SK-N-SH treated with all-trans-retinoic acid at 6 μM for 48 hours (cell line): ENCODE results near the gene ARL13B.

Experiments used
- ATAC-seq: fragments of 200-7000 bp; cut with Tn5 transposase; 3 replicates; pipeline ENCODE4 v1.9.1; 2020; ENCODE audit warnings: mild to moderate bottlenecking, moderate library complexity
- BACH2 ChIP-seq: fragments of 250-450 bp; sonication (Bioruptor Pico); IDR thresholded peaks from 2 replicates; pipeline ENCODE4 v1.9.0; 2021; ENCODE audit warnings: mild to moderate bottlenecking, borderline replicate concordance
- CSDC2 ChIP-seq: fragments of 250-450 bp; sonication (Bioruptor Pico); IDR thresholded peaks from 2 replicates; pipeline ENCODE4 v1.5.0; 2020; ENCODE audit warnings: mild to moderate bottlenecking, moderate library complexity
- ESRRG ChIP-seq: fragments of 250-450 bp; sonication (Bioruptor Pico); IDR thresholded peaks from 2 replicates; pipeline ENCODE4 v1.6.1; 2021; ENCODE audit warnings: mild to moderate bottlenecking
- ISL1 ChIP-seq: fragments of 250-450 bp; sonication (Bioruptor Pico); IDR thresholded peaks from 2 replicates; pipeline ENCODE4 v2.1.2; 2022; ENCODE audit warnings: mild to moderate bottlenecking, moderate library complexity
- OSR1 ChIP-seq: fragments of 250-450 bp; sonication (Bioruptor Pico); IDR thresholded peaks from 2 replicates; pipeline ENCODE4 v1.8.0; 2022; ENCODE audit warnings: moderate library complexity, mild to moderate bottlenecking, inconsistent platforms
- PPARA ChIP-seq: fragments of 250-450 bp; sonication (Bioruptor Pico); IDR thresholded peaks from 2 replicates; pipeline ENCODE4 v1.5.0; 2020; ENCODE audit warnings: mild to moderate bottlenecking, borderline replicate concordance
- RARB ChIP-seq: fragments of 250-450 bp; sonication (Bioruptor Pico); IDR thresholded peaks from 2 replicates; pipeline ENCODE4 v1.8.0; 2021; ENCODE audit warnings: mild to moderate bottlenecking, moderate library complexity
- SNAI2 ChIP-seq: fragments of 250-450 bp; sonication (Bioruptor Pico); IDR thresholded peaks from 2 replicates; pipeline ENCODE4 v1.5.0; 2020; ENCODE audit warnings: mild to moderate bottlenecking, moderate library complexity
- TOX ChIP-seq: fragments of 250-450 bp; sonication (Bioruptor Pico); IDR thresholded peaks from 2 replicates; pipeline ENCODE4 v1.8.0; 2021; ENCODE audit warnings: mild to moderate bottlenecking, moderate library complexity, borderline replicate concordance
- ZFP3 ChIP-seq: fragments of 250-450 bp; sonication (Bioruptor Pico); IDR thresholded peaks from 2 replicates; pipeline ENCODE4 v1.5.0; 2020; ENCODE audit warnings: mild to moderate bottlenecking, moderate library complexity
- ZFP30 ChIP-seq: fragments of 450-650 bp; formaldehyde crosslinking; IDR thresholded peaks from 2 replicates; pipeline ENCODE4 v1.5.0; 2022; ENCODE audit warnings: mild to moderate bottlenecking, moderate library complexity
- ZNF565 ChIP-seq: fragments of 450-650 bp; formaldehyde crosslinking; conservative IDR thresholded peaks from 2 replicates; pipeline ENCODE4 v1.5.0; 2020; ENCODE audit warnings: low read depth, mild to moderate bottlenecking, moderate library complexity
- ZNF70 ChIP-seq: fragments of 450-650 bp; formaldehyde crosslinking; IDR thresholded peaks from 2 replicates; pipeline ENCODE4 v1.5.0; 2020; ENCODE audit warnings: mild to moderate bottlenecking, moderate library complexity
- ZNF8 ChIP-seq: fragments of 450-650 bp; formaldehyde crosslinking; IDR thresholded peaks from 2 replicates; pipeline ENCODE4 v1.5.0; 2020; ENCODE audit warnings: mild to moderate bottlenecking, moderate library complexity
- TF ChIP-seq, protein P1 (sequence below): fragments of 250-450 bp; sonication (Bioruptor Pico); IDR thresholded peaks from 2 replicates; pipeline ENCODE4 v1.5.1; 2021; ENCODE audit warnings: mild to moderate bottlenecking, moderate library complexity
- TF ChIP-seq, protein P2 (sequence below): fragments of 250-450 bp; sonication (Bioruptor Pico); IDR thresholded peaks from 2 replicates; pipeline ENCODE4 v1.5.1; 2020; ENCODE audit warnings: low read depth, mild to moderate bottlenecking, moderate library complexity
- TF ChIP-seq, protein P3 (sequence below): fragments of 250-450 bp; sonication (Bioruptor Pico); IDR thresholded peaks from 2 replicates; pipeline ENCODE4 v1.8.0; 2020; ENCODE audit warnings: mild to moderate bottlenecking, moderate library complexity, borderline replicate concordance
- TF ChIP-seq, protein P4 (sequence below): fragments of 250-450 bp; sonication (Bioruptor Pico); IDR thresholded peaks from 2 replicates; pipeline ENCODE4 v1.8.0; 2021; ENCODE audit warnings: low read depth, mild to moderate bottlenecking, moderate library complexity, borderline replicate concordance
- TF ChIP-seq, protein P5 (sequence below): fragments of 250-450 bp; sonication (Bioruptor Pico); IDR thresholded peaks from 2 replicates; pipeline ENCODE4 v1.5.0; 2020; ENCODE audit warnings: mild to moderate bottlenecking, moderate library complexity

ARL13B gene

DNA sequence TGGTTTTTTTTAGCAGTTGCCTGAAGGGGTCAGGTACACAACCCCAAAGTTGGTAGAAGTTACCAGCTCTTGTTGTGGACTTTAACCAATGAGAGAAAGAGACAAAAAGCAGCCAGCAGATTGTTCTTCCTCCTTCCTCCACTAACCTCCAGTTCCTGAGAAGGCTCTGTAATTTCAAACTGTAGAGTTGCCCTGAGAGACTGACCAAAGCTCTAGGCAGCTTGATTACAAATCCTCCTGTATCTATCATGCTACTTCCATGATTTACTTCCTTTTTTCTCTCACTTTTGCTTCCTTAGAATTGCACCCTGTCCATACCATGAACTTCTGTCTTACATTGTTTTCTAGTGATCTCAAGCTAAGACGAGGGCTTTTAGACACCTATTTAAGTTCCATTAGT is 112.1 kb downstream of the ARL13B start:
- TF ChIP-seq BACH2 (CRISPR knock-in tag) (no peak), PPARA (CRISPR knock-in tag) (no peak), ZFP30 (no peak), SNAI2 (CRISPR knock-in tag) (no peak), CSDC2 (no peak), ISL1 (no peak), OSR1 (CRISPR knock-in tag) (no peak), ZFP3 (CRISPR knock-in tag) (no peak), ZNF8 (no peak)
- TF ChIP-seq, protein P1, sequence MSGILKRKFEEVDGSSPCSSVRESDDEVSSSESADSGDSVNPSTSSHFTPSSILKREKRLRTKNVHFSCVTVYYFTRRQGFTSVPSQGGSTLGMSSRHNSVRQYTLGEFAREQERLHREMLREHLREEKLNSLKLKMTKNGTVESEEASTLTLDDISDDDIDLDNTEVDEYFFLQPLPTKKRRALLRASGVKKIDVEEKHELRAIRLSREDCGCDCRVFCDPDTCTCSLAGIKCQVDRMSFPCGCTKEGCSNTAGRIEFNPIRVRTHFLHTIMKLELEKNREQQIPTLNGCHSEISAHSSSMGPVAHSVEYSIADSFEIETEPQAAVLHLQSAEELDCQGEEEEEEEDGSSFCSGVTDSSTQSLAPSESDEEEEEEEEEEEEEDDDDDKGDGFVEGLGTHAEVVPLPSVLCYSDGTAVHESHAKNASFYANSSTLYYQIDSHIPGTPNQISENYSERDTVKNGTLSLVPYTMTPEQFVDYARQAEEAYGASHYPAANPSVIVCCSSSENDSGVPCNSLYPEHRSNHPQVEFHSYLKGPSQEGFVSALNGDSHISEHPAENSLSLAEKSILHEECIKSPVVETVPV (CRISPR knock-in tag), result no peak
- no peak for ATAC-seq

DNA sequence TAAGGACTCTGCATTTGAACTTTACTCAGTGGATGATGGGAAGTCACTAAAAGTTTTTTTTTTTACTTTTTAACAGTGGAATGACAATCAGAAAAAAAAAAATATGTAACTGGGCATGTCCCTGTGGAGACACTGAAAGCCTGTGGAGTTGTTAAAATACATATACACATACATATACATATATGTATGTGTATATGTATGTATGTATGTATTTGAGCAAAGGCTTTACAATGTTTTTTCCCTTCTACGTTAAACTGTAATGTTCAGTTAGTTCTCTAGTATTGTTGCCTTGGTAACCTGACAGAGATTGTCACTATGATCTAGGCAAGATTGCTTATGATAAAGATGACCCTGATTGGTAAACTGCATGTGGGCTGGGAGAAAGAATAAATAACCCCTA is 113.2 kb downstream of the ARL13B start:
- TF ChIP-seq BACH2 (CRISPR knock-in tag) (no peak), ZNF8 (no peak), ZNF565 (CRISPR knock-in tag) (no peak), CSDC2 (no peak), SNAI2 (CRISPR knock-in tag) (no peak)
- TF ChIP-seq, protein P2, sequence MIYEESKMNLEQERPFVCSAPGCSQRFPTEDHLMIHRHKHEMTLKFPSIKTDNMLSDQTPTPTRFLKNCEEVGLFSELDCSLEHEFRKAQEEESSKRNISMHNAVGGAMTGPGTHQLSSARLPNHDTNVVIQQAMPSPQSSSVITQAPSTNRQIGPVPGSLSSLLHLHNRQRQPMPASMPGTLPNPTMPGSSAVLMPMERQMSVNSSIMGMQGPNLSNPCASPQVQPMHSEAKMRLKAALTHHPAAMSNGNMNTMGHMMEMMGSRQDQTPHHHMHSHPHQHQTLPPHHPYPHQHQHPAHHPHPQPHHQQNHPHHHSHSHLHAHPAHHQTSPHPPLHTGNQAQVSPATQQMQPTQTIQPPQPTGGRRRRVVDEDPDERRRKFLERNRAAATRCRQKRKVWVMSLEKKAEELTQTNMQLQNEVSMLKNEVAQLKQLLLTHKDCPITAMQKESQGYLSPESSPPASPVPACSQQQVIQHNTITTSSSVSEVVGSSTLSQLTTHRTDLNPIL (CRISPR knock-in tag), result no peak
- TF ChIP-seq, protein P3, sequence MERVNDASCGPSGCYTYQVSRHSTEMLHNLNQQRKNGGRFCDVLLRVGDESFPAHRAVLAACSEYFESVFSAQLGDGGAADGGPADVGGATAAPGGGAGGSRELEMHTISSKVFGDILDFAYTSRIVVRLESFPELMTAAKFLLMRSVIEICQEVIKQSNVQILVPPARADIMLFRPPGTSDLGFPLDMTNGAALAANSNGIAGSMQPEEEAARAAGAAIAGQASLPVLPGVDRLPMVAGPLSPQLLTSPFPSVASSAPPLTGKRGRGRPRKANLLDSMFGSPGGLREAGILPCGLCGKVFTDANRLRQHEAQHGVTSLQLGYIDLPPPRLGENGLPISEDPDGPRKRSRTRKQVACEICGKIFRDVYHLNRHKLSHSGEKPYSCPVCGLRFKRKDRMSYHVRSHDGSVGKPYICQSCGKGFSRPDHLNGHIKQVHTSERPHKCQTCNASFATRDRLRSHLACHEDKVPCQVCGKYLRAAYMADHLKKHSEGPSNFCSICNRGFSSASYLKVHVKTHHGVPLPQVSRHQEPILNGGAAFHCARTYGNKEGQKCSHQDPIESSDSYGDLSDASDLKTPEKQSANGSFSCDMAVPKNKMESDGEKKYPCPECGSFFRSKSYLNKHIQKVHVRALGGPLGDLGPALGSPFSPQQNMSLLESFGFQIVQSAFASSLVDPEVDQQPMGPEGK, result no peak
- TF ChIP-seq, protein P4, sequence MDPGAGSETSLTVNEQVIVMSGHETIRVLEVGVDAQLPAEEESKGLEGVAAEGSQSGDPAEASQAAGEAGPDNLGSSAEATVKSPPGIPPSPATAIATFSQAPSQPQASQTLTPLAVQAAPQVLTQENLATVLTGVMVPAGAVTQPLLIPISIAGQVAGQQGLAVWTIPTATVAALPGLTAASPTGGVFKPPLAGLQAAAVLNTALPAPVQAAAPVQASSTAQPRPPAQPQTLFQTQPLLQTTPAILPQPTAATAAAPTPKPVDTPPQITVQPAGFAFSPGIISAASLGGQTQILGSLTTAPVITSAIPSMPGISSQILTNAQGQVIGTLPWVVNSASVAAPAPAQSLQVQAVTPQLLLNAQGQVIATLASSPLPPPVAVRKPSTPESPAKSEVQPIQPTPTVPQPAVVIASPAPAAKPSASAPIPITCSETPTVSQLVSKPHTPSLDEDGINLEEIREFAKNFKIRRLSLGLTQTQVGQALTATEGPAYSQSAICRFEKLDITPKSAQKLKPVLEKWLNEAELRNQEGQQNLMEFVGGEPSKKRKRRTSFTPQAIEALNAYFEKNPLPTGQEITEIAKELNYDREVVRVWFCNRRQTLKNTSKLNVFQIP, result no peak
- ATAC-seq, result no peak

DNA sequence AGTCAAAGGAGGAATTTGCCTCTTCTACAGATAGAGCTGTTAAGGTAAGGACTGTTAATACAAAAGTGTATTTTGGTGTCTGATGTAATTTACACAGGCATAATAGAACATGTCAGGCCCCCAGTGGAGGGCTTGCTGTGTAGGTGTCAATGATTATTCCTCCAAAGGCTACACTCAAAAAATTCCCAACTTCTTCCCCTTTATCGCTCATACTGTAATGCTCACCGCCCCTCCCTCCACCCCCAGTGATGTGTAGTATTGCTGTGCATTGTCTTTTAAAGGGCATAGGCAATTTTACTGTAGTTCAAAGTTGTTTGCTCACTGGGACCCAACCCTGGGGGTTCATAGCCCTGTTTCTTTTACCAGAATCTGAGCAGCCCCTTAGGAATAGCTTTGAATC is 115.2 kb downstream of the ARL13B start:
- TF ChIP-seq ZNF565 (CRISPR knock-in tag), result no peak
- TF ChIP-seq, protein P3, result no peak
- TF ChIP-seq SNAI2 (CRISPR knock-in tag), result no peak
- TF ChIP-seq ZNF70 (CRISPR knock-in tag), result no peak
- TF ChIP-seq TOX, result no peak
- TF ChIP-seq RARB (CRISPR knock-in tag), result no peak
- TF ChIP-seq, protein P4, result no peak
- TF ChIP-seq, protein P1 (CRISPR knock-in tag), result no peak
- no peak for TF ChIP-seq ESRRG (CRISPR knock-in tag)
- TF ChIP-seq, protein P5, sequence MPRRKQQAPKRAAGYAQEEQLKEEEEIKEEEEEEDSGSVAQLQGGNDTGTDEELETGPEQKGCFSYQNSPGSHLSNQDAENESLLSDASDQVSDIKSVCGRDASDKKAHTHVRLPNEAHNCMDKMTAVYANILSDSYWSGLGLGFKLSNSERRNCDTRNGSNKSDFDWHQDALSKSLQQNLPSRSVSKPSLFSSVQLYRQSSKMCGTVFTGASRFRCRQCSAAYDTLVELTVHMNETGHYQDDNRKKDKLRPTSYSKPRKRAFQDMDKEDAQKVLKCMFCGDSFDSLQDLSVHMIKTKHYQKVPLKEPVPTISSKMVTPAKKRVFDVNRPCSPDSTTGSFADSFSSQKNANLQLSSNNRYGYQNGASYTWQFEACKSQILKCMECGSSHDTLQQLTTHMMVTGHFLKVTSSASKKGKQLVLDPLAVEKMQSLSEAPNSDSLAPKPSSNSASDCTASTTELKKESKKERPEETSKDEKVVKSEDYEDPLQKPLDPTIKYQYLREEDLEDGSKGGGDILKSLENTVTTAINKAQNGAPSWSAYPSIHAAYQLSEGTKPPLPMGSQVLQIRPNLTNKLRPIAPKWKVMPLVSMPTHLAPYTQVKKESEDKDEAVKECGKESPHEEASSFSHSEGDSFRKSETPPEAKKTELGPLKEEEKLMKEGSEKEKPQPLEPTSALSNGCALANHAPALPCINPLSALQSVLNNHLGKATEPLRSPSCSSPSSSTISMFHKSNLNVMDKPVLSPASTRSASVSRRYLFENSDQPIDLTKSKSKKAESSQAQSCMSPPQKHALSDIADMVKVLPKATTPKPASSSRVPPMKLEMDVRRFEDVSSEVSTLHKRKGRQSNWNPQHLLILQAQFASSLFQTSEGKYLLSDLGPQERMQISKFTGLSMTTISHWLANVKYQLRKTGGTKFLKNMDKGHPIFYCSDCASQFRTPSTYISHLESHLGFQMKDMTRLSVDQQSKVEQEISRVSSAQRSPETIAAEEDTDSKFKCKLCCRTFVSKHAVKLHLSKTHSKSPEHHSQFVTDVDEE, result no peak
- TF ChIP-seq, protein P2 (CRISPR knock-in tag), result no peak
- no peak for TF ChIP-seq BACH2 (CRISPR knock-in tag)
- TF ChIP-seq PPARA (CRISPR knock-in tag), result no peak
- no peak for TF ChIP-seq ZFP30
- TF ChIP-seq ISL1, result no peak
- ATAC-seq, result no peak
